Liver (tissue), 9 donors: ENCODE data around the gene TLE4. TPM values are rescaled to one million over a fixed set of nuclear protein-coding genes. Genes with fewer than 3 reads are reported as not detected.

Experiments used
- DNase-seq: peaks from one replicate; pipeline ENCODE4 v3.0.0-alpha.2; 2017; ENCODE audit warnings: low spot score
- H3K27ac ChIP-seq, 2 donors: one replicate each; pipeline ENCODE4 v1.7.0; 2013; ENCODE audit warnings: inconsistent platforms in 2 of 2, low read length in 2 of 2, control low read depth in 1 of 2, low read depth in 1 of 2, mild to moderate bottlenecking in 1 of 2
- H3K27me3 ChIP-seq, 4 donors: one replicate each; pipeline versions ENCODE4 v1.6.1 to v1.7.0; 2013; ENCODE audit warnings: low read length in 3 of 4, inconsistent platforms in 1 of 4, mild to moderate bottlenecking in 1 of 4, moderate library complexity in 1 of 4; ENCODE audit not compliant: control insufficient read depth in 4 of 4, insufficient read depth in 4 of 4
- H3K36me3 ChIP-seq, 4 donors: one replicate each; pipeline versions ENCODE4 v1.6.1 to v1.7.0; 2013; ENCODE audit warnings: low read length in 3 of 4, mild to moderate bottlenecking in 3 of 4, low read depth in 1 of 4, moderate library complexity in 1 of 4; ENCODE audit not compliant: control insufficient read depth in 4 of 4, insufficient read depth in 3 of 4
- H3K4me1 ChIP-seq, 4 donors: one replicate each; pipeline versions ENCODE4 v1.6.1 to v1.7.0; 2013; ENCODE audit warnings: low read length in 3 of 4, mild to moderate bottlenecking in 3 of 4, moderate library complexity in 1 of 4; ENCODE audit not compliant: control insufficient read depth in 4 of 4, insufficient read depth in 4 of 4
- H3K4me3 ChIP-seq, 3 donors: one replicate each; pipeline versions ENCODE4 v1.6.1 to v1.7.0; 2013; ENCODE audit warnings: low read length in 3 of 3, control low read depth in 1 of 3, low read depth in 1 of 3, mild to moderate bottlenecking in 1 of 3
- H3K9ac ChIP-seq, 2 donors: one replicate each; pipeline ENCODE4 v1.7.0; 2013; ENCODE audit warnings: low read length in 2 of 2, mild to moderate bottlenecking in 2 of 2, moderate library complexity in 2 of 2, control low read depth in 1 of 2, low read depth in 1 of 2
- H3K9me3 ChIP-seq, 4 donors: one replicate each; pipeline versions ENCODE4 v1.6.1 to v1.7.0; 2013; ENCODE audit warnings: low read length in 3 of 4; ENCODE audit not compliant: control insufficient read depth in 4 of 4
- ATF3 ChIP-seq: IDR thresholded peaks from 2 replicates; pipeline ENCODE4 v1.6.1; 2016; ENCODE audit warnings: antibody characterized with exemption
- EGR1 ChIP-seq, 2 donors: IDR thresholded peaks; 2 replicates each; pipeline ENCODE4 v1.6.1; 2016 to 2018; ENCODE audit warnings: antibody characterized with exemption in 2 of 2, low read depth in 2 of 2
- FOXA1 ChIP-seq: IDR thresholded peaks from 2 replicates; pipeline ENCODE4 v1.6.1; 2016; ENCODE audit warnings: antibody characterized with exemption
- FOXA2 ChIP-seq: IDR thresholded peaks from 2 replicates; pipeline ENCODE4 v1.6.1; 2016; ENCODE audit warnings: antibody characterized with exemption
- GABPA ChIP-seq, 2 donors: IDR thresholded peaks in 1 of 2; conservative IDR thresholded peaks in 1 of 2; 2 replicates each; pipeline ENCODE4 v1.6.1; 2016; ENCODE audit warnings: antibody characterized with exemption in 2 of 2, mild to moderate bottlenecking in 1 of 2, moderate library complexity in 1 of 2
- HNF4A ChIP-seq, 2 donors: conservative IDR thresholded peaks; 2 replicates each; pipeline ENCODE4 v1.6.1; 2016; ENCODE audit warnings: antibody characterized with exemption in 2 of 2, mild to moderate bottlenecking in 2 of 2
- HNF4G ChIP-seq: IDR thresholded peaks from 2 replicates; pipeline ENCODE4 v1.6.1; 2016; ENCODE audit warnings: antibody characterized with exemption
- JUND ChIP-seq, 2 donors: IDR thresholded peaks; 2 replicates each; pipeline ENCODE4 v1.6.1; 2016; ENCODE audit warnings: antibody characterized with exemption in 2 of 2
- MAX ChIP-seq: IDR thresholded peaks from 2 replicates; pipeline ENCODE4 v1.6.1; 2016; ENCODE audit warnings: antibody characterized with exemption
- NR2F2 ChIP-seq: IDR thresholded peaks from 2 replicates; pipeline ENCODE4 v1.6.1; 2016; ENCODE audit warnings: antibody characterized with exemption
- RAD21 ChIP-seq, 2 donors: IDR thresholded peaks; 2 replicates each; pipeline ENCODE4 v1.6.1; 2016; ENCODE audit warnings: antibody characterized with exemption in 2 of 2, mild to moderate bottlenecking in 2 of 2
- REST ChIP-seq: IDR thresholded peaks from 2 replicates; pipeline ENCODE4 v1.6.1; 2016; ENCODE audit warnings: antibody characterized with exemption, mild to moderate bottlenecking
- RXRA ChIP-seq, 2 donors: IDR thresholded peaks; 2 replicates each; pipeline ENCODE4 v1.6.1; 2017 to 2018; ENCODE audit warnings: antibody characterized with exemption in 2 of 2, mild to moderate bottlenecking in 1 of 2
- SP1 ChIP-seq: IDR thresholded peaks from 2 replicates; pipeline ENCODE4 v1.6.1; 2018; ENCODE audit warnings: antibody characterized with exemption, mild to moderate bottlenecking
- TAF1 ChIP-seq: conservative IDR thresholded peaks from 2 replicates; pipeline ENCODE4 v1.6.1; 2016; ENCODE audit warnings: antibody characterized with exemption, mild to moderate bottlenecking
- YY1 ChIP-seq: IDR thresholded peaks from 2 replicates; pipeline ENCODE4 v1.6.1; 2016; ENCODE audit warnings: antibody characterized with exemption, mild to moderate bottlenecking
- ZBTB33 ChIP-seq: IDR thresholded peaks from 2 replicates; pipeline ENCODE4 v1.6.1; 2016; ENCODE audit warnings: antibody characterized with exemption
- WGBS: extraction: QIAGEN DNeasy Blood & Tissue Kit; methylation state at CpG from one replicate; pipeline ENCODE4 v1.1.7; 2013; 5-methylcytosine and 5-hydroxymethylcytosine counted together
- polyA plus RNA-seq, 2 donors: library from polyadenylated mRNA; stranded (reverse) in 1 of 2; unstranded in 1 of 2; fragments of 200-250 nt in 1 of 2; fragments of >200 nt in 1 of 2; fragmentation: Nextera tagmentation in 1 of 2; extraction: Ambion mirVana in 1 of 2; gene quantifications; one replicate each; pipeline versions ENCODE4 v1.2.1 to v1.2.3, GENCODE V29; 2013 to 2015
- total RNA-seq, 2 donors: library from RNA; depleted of rRNA; stranded (reverse); fragments of >200 nt; gene quantifications; one replicate each; pipeline ENCODE4 v1.2.3, GENCODE V29; 2014
- donor health status: healthy.
- donor health status: healthy.
- donor health status: healthy.
- donor health status: healthy.
- donor health status: healthy.

The TLE4 gene
- total and polyA plus RNA-seq, 4 donors: 2.5 to 6.6 (median 4.7) TPM

GRCh38 chr9:79524266-79524665 lies 47.5 kb upstream of the TLE4 start:
- TF ChIP-seq NR2F2: no peak
- TF ChIP-seq RAD21 (IDR thresholded peaks at IDR 0.05): no peak
- no peak for TF ChIP-seq FOXA1
- no peak for TF ChIP-seq ZBTB33
- no peak for TF ChIP-seq YY1
- TF ChIP-seq EGR1 (IDR thresholded peaks at IDR 0.05; ENCODE audit: low read depth in 2 of 2): no peak
- no peak for TF ChIP-seq SP1
- TF ChIP-seq TAF1: no peak
- TF ChIP-seq FOXA2: no peak
- no peak for TF ChIP-seq RXRA (IDR thresholded peaks at IDR 0.05)
- no peak for TF ChIP-seq JUND (IDR thresholded peaks at IDR 0.05)
- TF ChIP-seq MAX: no peak
- no peak for TF ChIP-seq GABPA (IDR thresholded peaks at IDR 0.05 in 1 of 2, conservative IDR thresholded peaks at IDR 0.05 in 1 of 2)
- TF ChIP-seq HNF4A (conservative IDR thresholded peaks at IDR 0.05): no peak
- no peak for TF ChIP-seq ATF3
- TF ChIP-seq REST: no peak
- TF ChIP-seq HNF4G: no peak
- Histone ChIP-seq H3K27me3 (no peaks in the 10 kb centered on the region), H3K4me1 (no peaks in the 10 kb centered on the region), H3K9me3 (peaks cover 0 to 3% (median 0%) of the 10 kb centered on the region in 4 donors), H3K27ac (no peak overlapping the region), H3K36me3 (no peaks in the 10 kb centered on the region), H3K4me3 (no peak overlapping the region), H3K9ac (no peak overlapping the region)
- no peak for DNase-seq

- H3K9ac ChIP-seq: no peak overlapping the region
- TF ChIP-seq REST (no peak), MAX (no peak), FOXA1 (no peak), ATF3 (no peak), FOXA2 (no peak), SP1 (no peak), JUND (IDR thresholded peaks at IDR 0.05) (no peak), RXRA (IDR thresholded peaks at IDR 0.05) (no peak), GABPA (IDR thresholded peaks at IDR 0.05 in 1 of 2, conservative IDR thresholded peaks at IDR 0.05 in 1 of 2) (no peak), HNF4A (conservative IDR thresholded peaks at IDR 0.05) (no peak), TAF1 (no peak)
- H3K27ac ChIP-seq: no peak overlapping the region
- no peaks in the 10 kb centered on the region for H3K4me1 ChIP-seq
- no peak for DNase-seq
- H3K9me3 ChIP-seq: peaks cover 0 to 3% (median 0%) of the 10 kb centered on the region in 4 donors
- H3K36me3 ChIP-seq: no peaks in the 10 kb centered on the region
- WGBS: 74% methylated on average over 1 of the region's 1 CpG
- H3K27me3 ChIP-seq: no peaks in the 10 kb centered on the region
- H3K4me3 ChIP-seq: no peak overlapping the region
These were observed 45.6 kb upstream of the TLE4 start for GRCh38 chr9:79526149-79526672.
